GM10248 (cell line): ENCODE data around the gene SRL.

ENCODE experiments used
- CTCF ChIA-PET: fragments of 300-600 bp; sonication (Branson Sonifier 250); formaldehyde crosslinking; extraction: SDS; loops from one replicate; lab custom pipeline; 2021; ENCODE audit warnings: antibody characterized with exemption; lab: Yijun Ruan, JAX
- POLR2A ChIA-PET: fragments of 350-650 bp; sonication (Branson Sonifier 250); formaldehyde crosslinking; extraction: SDS; loops from one replicate; lab custom pipeline; 2020; ENCODE audit warnings: antibody characterized with exemption; lab: Yijun Ruan, JAX
- DNase-seq: peaks from one replicate; pipeline ENCODE4 v3.0.0; 2012; ENCODE audit errors: extremely low spot score
- TF ChIP-seq, protein P1 (sequence below): IDR thresholded peaks from 2 replicates; pipeline ENCODE4 v1.5.1; 2012; ENCODE audit warnings: mild to moderate bottlenecking, low read depth; ENCODE audit errors: extremely low read depth, missing control alignments, control extremely low read depth

SRL gene

DNA sequence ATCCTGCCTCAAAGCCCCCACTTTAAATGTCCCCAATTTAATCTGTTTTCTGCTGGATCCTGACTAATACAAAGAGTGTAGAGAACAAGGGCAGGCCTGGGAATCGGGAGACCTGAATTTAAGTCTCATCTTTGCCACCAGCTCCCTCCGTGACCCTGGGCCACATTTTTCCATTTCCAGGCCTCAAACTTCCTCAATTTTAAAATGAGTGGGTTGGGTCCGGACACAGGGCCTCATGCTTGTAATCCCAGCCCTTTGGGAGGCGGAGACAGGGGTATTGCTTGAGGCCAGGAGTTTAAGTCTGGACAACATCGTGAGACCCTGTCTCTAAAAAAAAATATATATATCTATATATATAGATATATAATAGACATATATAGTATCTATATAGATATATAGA, 61.4 kb downstream of the SRL start:
- ChIA-PET POLR2A (no interaction called here), CTCF (no interaction called here)
- TF ChIP-seq, protein P1, sequence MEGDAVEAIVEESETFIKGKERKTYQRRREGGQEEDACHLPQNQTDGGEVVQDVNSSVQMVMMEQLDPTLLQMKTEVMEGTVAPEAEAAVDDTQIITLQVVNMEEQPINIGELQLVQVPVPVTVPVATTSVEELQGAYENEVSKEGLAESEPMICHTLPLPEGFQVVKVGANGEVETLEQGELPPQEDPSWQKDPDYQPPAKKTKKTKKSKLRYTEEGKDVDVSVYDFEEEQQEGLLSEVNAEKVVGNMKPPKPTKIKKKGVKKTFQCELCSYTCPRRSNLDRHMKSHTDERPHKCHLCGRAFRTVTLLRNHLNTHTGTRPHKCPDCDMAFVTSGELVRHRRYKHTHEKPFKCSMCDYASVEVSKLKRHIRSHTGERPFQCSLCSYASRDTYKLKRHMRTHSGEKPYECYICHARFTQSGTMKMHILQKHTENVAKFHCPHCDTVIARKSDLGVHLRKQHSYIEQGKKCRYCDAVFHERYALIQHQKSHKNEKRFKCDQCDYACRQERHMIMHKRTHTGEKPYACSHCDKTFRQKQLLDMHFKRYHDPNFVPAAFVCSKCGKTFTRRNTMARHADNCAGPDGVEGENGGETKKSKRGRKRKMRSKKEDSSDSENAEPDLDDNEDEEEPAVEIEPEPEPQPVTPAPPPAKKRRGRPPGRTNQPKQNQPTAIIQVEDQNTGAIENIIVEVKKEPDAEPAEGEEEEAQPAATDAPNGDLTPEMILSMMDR: no peak
- DNase-seq: no peak

DNA sequence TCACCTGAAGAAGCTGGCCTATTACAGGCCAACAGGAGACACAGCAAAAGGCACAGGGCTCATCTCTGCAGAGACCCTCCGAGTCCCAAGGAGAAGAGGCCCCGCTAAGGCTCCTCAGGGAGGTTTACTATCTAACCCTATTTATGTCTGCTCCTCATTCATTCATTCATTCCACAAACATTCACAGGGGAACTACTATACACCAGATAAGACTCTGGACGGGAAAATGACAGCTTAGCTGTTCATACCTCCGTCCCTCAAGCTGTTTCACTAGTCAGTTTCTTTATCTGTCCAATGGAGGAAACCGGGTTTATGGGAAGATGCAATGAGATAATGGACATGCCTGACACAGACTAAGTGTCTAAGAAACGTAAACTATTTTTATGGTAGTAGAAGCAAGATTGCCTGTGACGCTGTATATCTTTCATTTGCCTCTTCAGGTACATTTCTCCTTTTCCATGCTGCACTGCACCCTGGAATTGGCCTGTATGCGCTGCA, 62.1 kb downstream of the SRL start:
- ChIA-PET CTCF (no interaction called here), POLR2A (no interaction called here)
- no peak for DNase-seq
- TF ChIP-seq, protein P1: no peak

DNA sequence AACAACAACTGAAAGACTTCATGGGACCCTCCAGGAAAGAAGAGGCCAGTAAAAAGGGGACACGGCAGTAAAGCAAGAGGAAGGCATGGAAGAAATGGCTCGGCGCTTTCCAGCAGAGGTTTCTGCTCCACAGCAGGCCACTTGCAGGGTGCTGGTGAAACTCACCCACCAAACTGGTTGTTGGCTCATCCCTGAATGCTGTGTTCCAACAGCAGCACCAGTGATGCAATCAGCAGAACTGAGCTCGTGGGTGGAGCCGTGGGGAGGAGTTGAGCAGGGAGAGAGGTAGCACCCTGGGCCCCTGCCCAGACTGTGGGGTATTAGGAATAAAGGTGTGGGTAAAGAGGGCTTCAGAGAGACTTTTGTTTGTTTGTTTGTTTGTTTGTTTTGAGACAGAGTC, 62.9 kb downstream of the SRL start:
- TF ChIP-seq, protein P1: no peak
- POLR2A ChIA-PET: no interaction called here
- DNase-seq: no peak
- CTCF ChIA-PET: no interaction called here

DNA sequence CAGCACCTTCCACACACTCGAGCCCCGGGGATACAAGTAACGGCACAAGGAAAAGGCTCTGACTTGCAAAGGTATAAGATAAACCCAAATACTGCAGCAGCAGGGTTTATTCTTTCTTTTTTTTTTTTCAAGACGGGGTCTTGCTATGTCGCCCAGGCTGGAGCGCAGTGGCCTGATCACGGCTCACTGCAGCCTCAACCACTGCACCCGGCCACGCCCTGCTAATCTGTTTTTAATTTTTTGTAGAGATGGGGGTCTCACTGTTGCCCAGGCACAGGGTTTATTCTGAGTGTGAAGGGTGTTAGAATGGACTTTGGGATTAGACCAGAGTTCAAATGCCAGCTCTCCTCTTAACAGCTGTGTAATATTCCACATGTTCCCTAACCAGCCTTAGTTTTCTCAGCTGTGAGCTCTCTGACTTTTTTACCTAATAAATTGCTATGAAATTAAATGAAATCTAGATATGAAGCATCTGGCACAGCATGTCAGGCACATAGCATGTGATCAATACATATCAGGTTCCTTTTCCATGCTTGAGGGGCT, 63.3 kb downstream of the SRL start:
- TF ChIP-seq, protein P1: no peak
- DNase-seq: no peak
- ChIA-PET POLR2A (no interaction called here), CTCF (interaction anchor here (1.1 to 1.5 kb wide), 2 partner anchors 11 to 32 kb away, joined by 3 to 5 read pairs; no protein-coding TSS in a partner anchor)

DNA sequence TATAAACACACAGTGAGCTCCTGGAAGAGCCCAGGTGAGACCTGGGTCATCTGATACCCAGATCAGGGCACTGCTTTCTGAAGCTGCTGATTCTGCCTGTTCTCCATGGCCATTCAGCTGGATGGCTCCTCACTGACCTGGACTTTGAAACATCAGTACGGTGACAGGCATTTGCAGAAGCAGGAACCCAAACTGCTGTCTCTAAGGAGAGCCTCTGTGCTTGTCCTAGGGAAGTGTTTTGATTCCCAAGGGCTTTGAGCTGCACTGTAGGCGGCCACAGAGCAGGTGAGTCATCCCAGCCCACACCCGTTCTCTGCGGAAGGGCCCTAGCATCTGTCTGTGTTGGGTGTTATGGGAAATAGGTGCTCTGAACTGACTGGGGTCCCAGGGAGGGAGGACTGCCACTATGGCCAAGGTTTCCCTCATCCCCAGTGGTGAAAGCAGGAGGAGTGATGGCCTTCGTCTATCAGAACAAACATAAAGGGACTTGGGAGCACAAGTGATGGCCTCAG, 64.9 kb downstream of the SRL start:
- DNase-seq: peak; percentile 68
- ChIA-PET POLR2A (no interaction called here), CTCF (interaction anchor here (1.3 to 1.5 kb wide), 2 partner anchors 31 to 72 kb away, joined by 4 to 5 read pairs; no protein-coding TSS in a partner anchor)
- TF ChIP-seq, protein P1: no peak

DNA sequence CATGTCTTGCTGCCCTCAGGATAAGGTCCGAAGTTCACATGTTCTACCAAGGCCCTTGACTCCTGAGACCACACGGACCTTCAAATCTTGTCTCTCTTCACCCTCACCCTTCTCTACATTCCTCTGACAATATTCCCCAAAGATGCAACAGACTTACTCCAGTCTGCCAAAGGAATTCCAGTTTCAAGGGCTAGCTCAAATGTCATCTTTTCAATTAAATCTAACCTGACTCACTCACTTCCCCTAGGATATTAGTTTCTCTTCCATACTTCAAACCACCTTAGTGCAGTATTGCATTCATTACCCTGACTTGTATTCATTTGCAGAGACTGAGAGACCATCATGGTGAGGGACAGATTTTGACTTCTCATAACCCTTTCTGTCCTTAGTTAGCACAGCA, 66.0 kb downstream of the SRL start:
- DNase-seq: no peak
- TF ChIP-seq, protein P1: no peak
- CTCF ChIA-PET: no interaction called here
- POLR2A ChIA-PET: no interaction called here

DNA sequence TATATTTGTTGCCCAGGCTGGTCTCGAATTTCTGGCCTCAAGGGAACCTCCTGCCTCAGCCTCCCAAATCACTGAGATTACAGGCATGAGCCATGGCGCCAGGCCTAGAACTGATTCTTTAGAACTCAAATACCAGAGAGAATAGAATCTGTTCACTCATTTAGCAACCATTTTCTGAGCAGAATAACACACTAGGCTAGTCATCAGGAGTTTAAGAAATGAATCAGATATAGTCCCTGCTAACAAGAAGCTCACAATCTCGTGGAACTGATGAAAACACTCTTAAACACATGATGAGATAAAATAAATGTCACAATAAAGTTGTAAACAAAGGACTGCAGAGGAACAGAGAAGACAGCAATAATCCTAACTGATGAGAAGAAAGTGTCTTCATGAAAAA, 69.8 kb downstream of the SRL start:
- ChIA-PET POLR2A (no interaction called here), CTCF (interaction anchor here (0.7 to 1.8 kb wide), 3 partner anchors 9 to 82 kb away, joined by 3 to 6 read pairs (median 4); no protein-coding TSS in a partner anchor)
- TF ChIP-seq, protein P1: no peak
- no peak for DNase-seq
